HG03196 (cell line): ENCODE measurements around the gene BTBD9.

Source experiments
- ATAC-seq: cut with Tn5 transposase; IDR thresholded peaks from one replicate; pipeline ENCODE4 v1.9.1; 2021; ENCODE audit not compliant: unreplicated experiment

BTBD9 gene

GRCh38 chr6:38169221-38169976 is 470.3 kb downstream of the BTBD9 start:
- ATAC-seq = no peak

GRCh38 chr6:38168699-38169098 is 471.0 kb downstream of the BTBD9 start:
- ATAC-seq = no peak

- no peak for ATAC-seq
Measured at GRCh38 chr6:38168126-38168525, 471.6 kb downstream of the BTBD9 start.

GRCh38 chr6:38167598-38167997 is 472.1 kb downstream of the BTBD9 start:
- ATAC-seq = no peak

GRCh38 chr6:38166411-38167240 is 473.1 kb downstream of the BTBD9 start:
- no peak for ATAC-seq

- ATAC-seq = no peak
Measured at GRCh38 chr6:38164671-38165108, 475.0 kb downstream of the BTBD9 start.

GRCh38 chr6:38164131-38164481 is 475.6 kb downstream of the BTBD9 start:
- no peak for ATAC-seq

GRCh38 chr6:38163186-38164130 is 476.3 kb downstream of the BTBD9 start:
- no peak for ATAC-seq

GRCh38 chr6:38162493-38163185 is 477.1 kb downstream of the BTBD9 start:
- ATAC-seq = no peak

- ATAC-seq = no peak
Measured at GRCh38 chr6:38161754-38162492, 477.8 kb downstream of the BTBD9 start.

GRCh38 chr6:38161331-38161730 is 478.4 kb downstream of the BTBD9 start:
- no peak for ATAC-seq

GRCh38 chr6:38160831-38161230 is 478.9 kb downstream of the BTBD9 start:
- no peak for ATAC-seq

GRCh38 chr6:38159596-38159995 is 480.1 kb downstream of the BTBD9 start:
- ATAC-seq = no peak

GRCh38 chr6:38158762-38159350 is 480.9 kb downstream of the BTBD9 start:
- no peak for ATAC-seq

- ATAC-seq = no peak
Measured at GRCh38 chr6:38157905-38158304, 481.8 kb downstream of the BTBD9 start.

- no peak for ATAC-seq
Measured at GRCh38 chr6:38156818-38157565, 482.7 kb downstream of the BTBD9 start.

- ATAC-seq = no peak
Measured at GRCh38 chr6:38155621-38156204, 484.0 kb downstream of the BTBD9 start.

- ATAC-seq = no peak
Measured at GRCh38 chr6:38155144-38155543, 484.6 kb downstream of the BTBD9 start.
